HTR-8/SVneo (cell line): Measurements from ENCODE around the gene EHHADH.
"Not testable (repeated sequence)": the region's sequence is repeated elsewhere in the genome, so short reads cannot be mapped to it uniquely, and the experiment has no call there.

Experiments
- DNase-seq: peaks from one replicate; pipeline ENCODE4 v3.0.0; 2011; ENCODE audit warnings: low spot score, mixed read lengths; ENCODE audit not compliant: insufficient read length
- FAIRE-seq: peaks from 2 replicates; lab custom pipeline; 2011; peaks lifted over from hg19 to GRCh38; lab: Jason Lieb, UNC

EHHADH gene

DNA sequence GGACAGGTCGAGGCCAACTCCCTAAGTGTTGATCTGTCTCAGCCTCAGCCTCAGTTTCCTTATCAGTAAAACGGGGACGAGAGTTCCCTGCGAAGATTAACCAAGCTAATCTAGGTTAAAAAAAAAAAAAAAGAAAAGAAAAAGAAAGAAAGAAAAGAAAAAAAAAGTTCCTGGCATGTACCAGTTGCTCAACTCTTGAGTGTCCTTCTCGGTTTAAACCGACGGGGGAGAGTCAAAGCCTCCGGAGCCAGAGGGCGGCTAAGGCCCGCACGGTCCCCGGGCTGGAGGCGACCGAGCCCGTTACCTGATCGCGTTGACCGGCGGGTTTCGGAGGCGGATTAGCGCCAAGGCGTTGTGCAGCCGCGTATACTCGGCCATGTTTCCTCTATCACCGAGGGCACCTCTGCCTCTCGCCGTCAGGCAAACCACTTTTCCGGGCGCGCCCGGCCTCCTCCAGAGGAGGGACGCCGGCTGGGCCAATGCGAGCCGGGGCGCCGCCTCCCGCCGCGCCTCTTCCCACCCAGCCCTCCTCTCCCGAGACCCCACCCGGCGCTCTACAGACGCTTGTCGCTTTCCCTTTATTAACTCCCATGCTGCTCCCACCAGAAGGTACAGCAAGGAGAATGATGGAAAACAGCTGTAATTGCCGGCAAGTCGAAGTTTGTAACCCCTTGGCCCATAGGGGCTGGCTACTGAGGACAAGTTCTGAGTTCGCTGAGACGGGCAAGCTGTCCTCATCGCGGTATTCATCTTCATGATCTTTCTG lies at the start of gene EHHADH:
TSS of gene EHHADH (minus strand) at position 405 of the 766 bp plus-strand sequence. CDS start at position 378, 27 bp downstream.
- FAIRE-seq (peak; percentile 87), DNase-seq (peak; percentile 87)

GRCh38 chr3:185299918-185300426 lies 46.1 kb upstream of the EHHADH start:
- not testable (repeated sequence) for DNase-seq, FAIRE-seq

GRCh38 chr3:185297867-185298266 lies 44.0 kb upstream of the EHHADH start:
- FAIRE-seq (no peak), DNase-seq (no peak)

DNA sequence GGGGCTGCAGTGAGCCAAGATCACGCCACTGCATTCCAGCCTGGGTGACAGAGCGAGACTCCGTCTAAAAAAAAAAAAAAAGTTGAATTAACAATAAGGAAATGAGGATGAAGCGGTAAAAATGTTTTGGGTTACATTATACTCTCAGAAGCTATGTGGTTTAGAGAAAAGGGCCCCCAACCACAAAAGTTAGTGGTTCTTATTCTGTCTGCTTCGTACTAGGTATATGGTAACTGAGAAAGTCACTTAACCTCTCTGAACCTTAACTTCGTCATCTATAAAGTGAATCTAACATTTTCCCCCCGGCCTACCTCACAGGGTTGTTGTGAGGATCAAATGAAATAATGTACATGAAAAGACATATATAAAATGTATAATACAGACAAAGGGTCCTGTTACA lies 38.4 kb upstream of the EHHADH start:
- DNase-seq (no peak), FAIRE-seq (no peak)

DNA sequence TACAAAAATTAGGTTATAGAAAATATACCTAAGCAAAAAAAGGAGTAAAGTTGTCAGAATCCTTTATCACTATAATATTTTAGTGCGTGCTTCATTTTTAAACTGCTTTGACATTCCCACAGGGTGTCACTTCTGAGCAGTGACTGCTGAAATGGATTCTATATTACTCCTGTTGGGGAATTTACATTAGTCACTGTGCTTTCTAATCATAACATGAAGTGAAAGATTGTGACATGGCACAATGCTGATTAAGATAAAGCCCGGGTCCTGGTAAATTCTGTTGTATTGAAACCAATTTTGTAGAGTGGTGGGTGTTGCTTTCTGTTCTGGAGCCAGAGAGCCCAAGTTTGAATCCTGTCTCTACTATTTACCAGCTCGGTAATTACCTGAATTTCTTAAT lies 36.4 kb upstream of the EHHADH start:
- no peak for FAIRE-seq
- DNase-seq = no peak

- DNase-seq (no peak), FAIRE-seq (no peak)
Measured at GRCh38 chr3:185283374-185283935, 29.6 kb upstream of the EHHADH start.

DNA sequence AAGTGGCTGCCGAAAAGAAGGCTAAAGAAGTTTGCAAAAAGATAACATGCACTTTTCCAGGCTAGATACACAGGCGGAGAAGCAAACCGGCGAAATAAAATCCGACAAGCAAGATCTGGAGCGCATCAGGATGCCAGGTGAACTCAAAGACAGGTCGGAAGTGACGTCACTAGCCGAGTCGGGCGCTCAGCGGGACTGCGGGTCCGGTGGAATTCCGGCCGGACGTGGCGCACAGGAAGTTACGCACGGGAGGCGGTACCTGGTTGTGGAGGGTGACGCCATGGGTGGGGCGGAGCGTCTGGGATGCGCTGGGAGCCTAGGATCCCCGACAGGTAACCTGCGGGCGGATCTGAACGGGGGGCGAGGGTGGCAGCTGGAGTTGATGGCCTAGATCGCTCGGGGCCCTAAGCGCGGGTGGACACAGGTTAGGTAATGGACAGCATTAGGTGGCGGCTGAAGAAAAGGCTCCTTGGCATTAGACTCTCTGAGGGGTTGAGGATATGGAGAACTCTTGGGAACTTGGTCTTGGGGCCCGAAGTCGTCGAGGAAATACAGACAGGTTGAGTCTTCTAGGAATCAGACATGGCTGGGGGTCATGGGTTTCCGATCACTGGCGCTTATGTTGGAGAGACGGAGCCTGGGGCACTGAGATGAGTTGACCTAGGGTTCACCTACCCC lies 29.0 kb upstream of the EHHADH start:
- peak; percentile 95 for DNase-seq
- peak; percentile 96 for FAIRE-seq

DNA sequence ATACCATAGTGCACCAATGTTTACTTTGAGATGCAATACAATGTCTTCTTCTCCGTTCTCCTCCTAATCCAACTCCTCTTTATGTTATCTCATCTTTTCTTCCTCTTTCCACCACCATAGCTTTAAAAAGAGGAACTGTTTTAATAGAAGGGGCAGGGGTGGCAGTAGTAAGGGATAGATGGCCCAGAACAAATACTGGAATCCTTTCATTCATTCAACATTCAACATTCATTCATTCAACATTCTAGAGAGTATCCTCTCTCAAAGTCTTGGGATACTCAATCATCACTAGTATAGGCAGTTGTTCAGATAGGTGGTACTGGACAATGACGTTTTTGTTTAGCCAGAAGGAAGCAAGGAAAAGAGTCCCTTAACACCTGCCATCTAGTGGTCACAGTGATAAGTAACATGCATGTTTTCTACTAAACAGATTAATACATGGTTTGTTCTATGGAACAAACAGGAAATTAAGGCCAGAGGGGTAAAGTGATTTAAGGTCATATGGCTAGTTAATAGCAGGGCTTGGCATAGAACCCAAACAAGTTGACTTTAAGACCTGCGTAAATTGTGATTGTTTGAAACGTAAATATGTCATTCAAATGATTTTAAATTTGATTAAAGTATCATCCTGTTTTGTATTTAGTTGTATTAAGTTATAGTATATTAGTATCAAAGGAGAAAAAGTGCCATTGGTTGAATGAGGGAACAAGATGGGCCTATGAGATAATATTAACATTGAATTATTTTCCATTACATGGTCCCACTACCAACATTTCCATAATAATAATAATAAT lies 26.9 kb upstream of the EHHADH start:
- FAIRE-seq = no peak
- DNase-seq = peak; percentile 64

DNA sequence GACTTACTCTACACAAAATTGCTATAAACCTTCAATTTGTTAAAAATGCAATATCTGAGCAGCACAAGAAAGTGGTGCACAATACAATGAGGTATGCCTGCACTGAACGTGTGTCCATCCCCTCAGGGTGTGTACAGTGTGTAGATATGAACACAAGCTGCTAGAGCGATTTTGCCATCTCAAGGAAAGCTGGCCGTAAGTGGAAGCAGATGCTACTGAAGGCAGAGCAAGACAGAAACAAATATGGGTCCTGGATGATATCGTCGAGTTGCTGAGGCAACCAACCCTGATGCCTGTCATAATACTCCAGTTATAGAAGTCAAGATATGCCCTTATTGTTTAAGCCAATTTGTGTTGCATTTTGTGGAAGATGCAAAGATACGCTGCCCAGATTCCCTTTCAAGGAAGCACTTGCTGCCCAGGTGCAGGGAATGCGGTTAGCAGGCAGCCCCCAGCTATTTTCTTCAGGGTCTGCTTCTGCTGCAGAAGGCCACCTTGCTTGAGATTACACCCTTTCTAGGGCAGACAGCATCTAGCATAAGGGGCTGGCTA lies 25.8 kb upstream of the EHHADH start:
- DNase-seq (no peak), FAIRE-seq (peak; percentile 33)

DNA sequence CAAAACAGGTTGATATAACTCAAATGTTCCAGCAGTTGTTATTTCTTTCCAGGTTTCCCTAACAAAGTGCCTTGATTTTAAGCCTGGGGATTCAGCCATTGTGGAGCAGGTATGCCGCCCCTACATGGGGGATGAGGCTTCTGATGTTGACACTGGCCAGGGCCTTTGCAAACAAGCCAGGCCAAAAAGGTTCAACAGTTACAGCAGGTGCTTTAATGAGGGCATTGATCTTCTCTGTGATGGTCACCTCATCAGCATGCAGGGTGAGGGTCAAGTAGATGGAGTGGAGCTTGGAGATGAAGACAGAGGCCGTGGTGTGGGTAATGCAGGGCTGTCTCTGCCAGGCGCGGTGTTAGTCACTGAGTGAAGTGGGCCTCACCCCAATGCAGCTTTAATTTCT lies 22.6 kb upstream of the EHHADH start:
- DNase-seq (no peak), FAIRE-seq (no peak)

DNA sequence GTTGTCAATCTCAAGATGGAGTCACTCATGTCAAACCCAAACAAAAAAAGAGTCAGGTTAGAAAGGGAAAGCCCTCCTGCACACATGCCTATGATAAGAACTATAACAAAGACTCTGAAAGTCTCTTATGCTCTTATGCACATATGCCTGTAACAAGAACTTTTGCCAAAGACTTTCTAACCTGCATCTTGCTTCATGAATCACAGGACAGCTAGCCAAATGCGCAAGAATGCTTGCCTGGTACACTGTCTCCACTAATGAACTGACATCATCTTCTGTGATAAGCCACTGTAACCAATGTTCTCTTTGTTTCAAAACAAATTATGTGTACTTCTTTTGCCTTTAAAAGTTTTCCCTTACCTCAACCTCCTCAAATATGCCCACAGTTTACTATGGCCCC lies 18.2 kb upstream of the EHHADH start:
- DNase-seq (no peak), FAIRE-seq (no peak)

DNA sequence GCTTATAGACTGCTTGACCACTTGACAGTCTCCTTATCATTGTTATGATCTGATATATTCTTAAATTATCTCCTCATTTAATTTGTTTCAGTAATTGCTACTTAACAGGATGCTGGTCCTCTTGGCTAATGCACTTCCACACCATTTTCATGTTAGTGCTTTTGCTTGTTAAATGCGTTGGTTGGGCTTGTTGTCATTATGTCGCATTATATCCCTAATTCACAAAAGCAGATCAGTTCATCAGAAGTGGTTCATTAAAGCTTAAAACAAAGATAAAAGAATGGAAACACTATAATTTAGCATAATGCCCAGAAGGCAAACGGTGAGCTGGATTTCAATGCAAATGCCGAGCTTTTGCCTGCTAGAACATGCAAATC lies 17.1 kb upstream of the EHHADH start:
- no peak for FAIRE-seq
- no peak for DNase-seq

GRCh38 chr3:185270262-185270955 lies 16.6 kb upstream of the EHHADH start:
- DNase-seq = peak; percentile 51
- FAIRE-seq = no peak

DNA sequence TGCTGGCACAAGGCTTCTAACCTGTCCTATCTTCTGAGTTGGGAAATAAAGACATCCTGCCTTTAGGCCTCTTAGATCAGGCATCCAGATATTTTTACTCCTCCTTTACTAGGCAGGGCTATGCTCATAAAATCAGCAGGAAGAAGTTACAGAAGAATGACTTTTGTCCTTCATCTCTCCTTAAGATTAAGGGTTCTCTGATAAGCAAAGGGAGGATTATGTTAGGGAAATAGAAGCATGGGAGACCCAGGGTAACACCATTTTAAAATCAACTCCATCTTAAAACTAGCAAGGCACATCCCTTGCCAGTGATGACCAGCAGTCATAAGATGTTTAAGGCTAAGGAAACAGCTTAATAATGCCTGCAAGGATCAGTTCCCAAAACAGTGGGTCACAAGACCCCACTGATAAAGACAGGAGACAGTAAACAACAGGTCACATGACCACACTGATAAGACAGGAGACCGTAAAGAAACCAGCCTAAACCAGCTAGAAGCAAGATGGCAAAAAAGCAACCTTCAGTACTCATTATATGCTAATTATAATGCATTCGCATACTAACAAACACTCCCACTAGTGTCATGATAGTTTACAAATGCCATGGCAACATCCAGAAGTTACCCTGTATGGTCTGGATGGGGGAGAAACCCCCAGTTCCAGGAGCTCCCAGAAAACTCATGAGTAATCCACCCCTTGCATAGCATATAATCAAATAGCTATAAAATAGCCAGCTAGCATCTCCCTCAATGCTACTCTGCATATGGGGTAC lies 14.5 kb upstream of the EHHADH start:
- DNase-seq (no peak), FAIRE-seq (no peak)

- FAIRE-seq (no peak), DNase-seq (no peak)
Measured at GRCh38 chr3:185267193-185267592, 13.3 kb upstream of the EHHADH start.

DNA sequence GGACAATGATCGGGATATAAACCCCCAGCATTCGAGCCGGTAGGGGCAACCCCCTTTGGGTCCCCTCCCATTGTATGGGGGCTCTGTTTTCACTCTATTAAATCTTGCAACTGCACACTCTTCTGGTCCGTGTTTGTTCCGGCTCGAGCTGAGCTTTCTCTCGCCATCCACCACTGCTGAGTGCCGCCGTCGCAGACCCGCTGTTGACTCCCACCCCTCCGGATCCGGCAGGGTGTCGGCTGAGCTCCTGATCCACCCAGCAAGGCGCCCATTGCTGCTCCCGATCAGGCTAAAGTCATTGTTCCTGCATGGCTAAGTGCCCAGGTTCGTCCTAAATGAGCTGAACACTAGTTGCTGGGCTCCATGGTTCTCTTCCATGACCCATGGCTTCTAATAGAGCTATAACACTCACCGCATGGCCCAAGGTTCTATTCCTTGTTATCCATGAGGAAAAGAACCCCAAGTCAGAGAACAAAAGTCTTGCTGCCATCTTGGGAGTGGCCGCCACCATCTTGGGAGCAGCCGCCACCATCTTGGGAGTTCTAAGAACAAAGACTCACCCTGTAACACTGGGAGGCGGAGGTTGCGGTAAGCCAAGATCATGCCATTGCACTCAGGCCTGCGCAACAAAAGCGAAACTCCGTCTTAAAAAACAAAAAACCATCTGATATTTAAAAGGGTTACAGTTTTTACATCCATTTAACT lies 11.2 kb upstream of the EHHADH start:
- no peak for DNase-seq
- no peak for FAIRE-seq

DNA sequence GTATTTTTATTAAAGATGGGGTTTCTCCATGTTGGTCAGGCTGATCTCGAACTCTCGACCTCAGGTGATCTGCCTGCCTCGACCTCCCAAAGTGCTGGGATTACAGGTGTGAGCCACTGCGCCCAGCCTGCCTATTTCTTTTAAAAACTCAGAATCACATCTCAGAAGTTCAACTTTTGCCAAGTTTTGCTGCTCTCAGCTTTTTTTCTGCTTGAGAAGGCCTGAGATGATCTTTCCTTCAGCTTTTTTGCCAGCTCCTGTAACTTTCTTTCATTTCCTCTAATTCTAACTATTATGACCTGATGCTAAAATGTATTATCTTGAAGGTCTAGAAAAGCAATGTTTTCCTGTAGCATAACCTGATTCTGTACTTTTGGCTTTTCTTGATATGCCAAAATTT lies 9.6 kb upstream of the EHHADH start:
- DNase-seq (no peak), FAIRE-seq (no peak)

DNA sequence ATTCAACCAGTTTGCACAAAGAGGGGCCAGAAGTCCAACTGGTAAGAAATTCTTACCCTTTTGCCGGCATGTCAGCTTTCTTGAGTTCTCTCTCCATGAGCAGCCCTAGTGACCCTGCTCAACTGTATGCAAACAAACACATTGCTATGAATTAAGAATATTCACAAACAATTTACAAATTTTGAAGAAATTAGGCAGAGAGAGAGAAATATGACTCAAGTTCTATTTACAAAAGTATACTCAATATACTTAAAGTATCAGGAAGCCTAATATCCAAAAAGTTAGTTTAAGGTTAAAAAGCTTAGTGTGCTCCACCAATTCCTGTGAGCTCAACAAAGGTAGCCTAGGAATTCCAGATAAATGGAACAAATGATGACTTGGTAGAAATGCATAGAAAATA lies 3.5 kb upstream of the EHHADH start:
- no peak for DNase-seq
- FAIRE-seq = no peak
